ENCODE measurements around the gene FANCF. TPM values are rescaled to one million over a fixed set of nuclear protein-coding genes. Genes with fewer than 3 reads are reported as not detected.
A peak's percentile ranks its signal among the peaks of the same experiment; 100 is the strongest.
"Not testable (repeated sequence)": the region's sequence is repeated elsewhere in the genome, so short reads cannot be mapped to it uniquely, and the experiment has no call there.

FANCF gene, protein sequence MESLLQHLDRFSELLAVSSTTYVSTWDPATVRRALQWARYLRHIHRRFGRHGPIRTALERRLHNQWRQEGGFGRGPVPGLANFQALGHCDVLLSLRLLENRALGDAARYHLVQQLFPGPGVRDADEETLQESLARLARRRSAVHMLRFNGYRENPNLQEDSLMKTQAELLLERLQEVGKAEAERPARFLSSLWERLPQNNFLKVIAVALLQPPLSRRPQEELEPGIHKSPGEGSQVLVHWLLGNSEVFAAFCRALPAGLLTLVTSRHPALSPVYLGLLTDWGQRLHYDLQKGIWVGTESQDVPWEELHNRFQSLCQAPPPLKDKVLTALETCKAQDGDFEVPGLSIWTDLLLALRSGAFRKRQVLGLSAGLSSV
- 1 to 10 TPM; 4.5 to 5.1 TPM for total RNA-seq
- long read RNA-seq, transcript FANCF-201 (1 exons, 2,952 nt): major isoform, 16 of 16 reads
- long read RNA-seq, partial matches to known transcripts: 0 of 16 reads
- long read RNA-seq, other reads (novel, unspliced or antisense): 0 of 16 reads

DNA sequence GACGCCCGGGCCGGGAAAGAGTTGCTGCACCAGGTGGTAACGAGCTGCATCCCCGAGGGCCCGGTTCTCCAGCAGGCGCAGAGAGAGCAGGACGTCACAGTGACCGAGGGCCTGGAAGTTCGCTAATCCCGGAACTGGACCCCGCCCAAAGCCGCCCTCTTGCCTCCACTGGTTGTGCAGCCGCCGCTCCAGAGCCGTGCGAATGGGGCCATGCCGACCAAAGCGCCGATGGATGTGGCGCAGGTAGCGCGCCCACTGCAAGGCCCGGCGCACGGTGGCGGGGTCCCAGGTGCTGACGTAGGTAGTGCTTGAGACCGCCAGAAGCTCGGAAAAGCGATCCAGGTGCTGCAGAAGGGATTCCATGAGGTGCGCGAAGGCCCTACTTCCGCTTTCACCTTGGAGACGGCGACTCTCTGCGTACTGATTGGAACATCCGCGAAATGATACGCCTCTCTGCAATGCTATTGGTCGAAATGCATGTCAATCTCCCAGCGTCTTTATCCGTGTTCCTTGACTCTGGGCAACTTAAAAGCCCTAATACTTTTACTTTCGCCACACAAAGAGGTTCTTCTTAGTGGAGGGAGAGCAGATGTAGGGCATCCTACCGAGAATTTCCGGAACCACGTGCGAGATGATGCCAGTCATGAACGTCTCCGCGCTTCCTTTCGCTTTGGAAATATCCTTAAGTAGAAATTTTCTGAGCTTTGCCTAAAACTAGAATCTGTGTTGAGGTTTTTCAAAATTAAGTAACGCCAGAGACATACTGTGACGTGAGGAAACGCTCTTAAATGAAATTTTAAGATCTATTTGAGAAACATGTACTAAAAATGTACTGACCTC lies at the start of gene FANCF:
FANCF (minus strand) TSS at position 376 of the 840 bp plus-strand sequence; CDS start at position 363, 13 bp downstream.
- DNase-seq (peak; percentile 91), ATAC-seq (peak; percentile 99)
- intact Hi-C loops (cut with DNase I): no loop called here

DNA sequence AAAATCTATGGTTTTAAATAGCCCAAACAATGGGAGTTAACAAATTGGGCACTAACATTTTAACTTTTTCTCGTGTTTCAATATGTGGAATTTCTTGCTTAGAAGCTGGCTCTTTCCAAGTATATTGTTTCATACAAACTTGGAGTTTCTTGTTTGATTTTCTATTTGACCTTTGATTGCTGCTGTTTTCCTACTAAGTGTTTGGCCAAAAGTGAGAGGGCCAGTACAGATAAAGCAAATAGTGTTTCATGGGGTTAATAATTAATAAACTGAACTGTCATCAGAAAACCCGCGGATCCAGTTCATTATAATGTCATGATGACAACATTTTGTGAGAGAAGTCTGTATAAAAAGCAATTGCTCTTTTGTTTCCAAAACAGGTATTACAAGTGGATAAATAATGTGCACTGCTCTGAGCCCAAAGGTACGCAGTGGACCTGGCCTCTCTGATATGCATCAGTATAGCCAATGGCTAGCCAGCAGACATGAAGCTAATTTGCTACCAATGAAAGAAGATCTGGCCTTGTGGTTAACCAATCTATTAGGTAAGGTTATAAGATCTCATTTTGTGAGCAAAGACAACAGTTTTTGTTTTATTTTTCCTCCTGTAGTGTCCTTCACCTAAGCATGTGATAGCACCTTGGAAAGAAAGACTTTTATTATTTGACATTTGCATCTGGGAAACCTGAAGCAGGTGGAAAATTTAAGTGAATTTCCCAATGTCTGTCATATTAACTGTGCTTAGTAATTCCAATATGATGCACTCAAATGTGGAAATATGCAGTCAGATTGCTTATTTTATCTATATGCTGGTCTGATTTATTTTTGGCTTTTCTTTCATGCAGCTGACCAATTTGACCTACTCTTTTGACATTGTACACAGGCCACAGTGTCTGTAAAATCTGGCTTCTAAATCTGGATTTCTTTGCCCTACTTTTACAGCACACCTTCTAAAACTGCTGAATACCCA lies 49.1 kb upstream of the FANCF start:
- intact Hi-C loops (cut with DNase I): loop anchor here in 1 of 2 donors (10.0 kb wide), 1 partner anchor 110 kb away; no protein-coding TSS in a partner anchor
- no peak for DNase-seq
- ATAC-seq: no peak

DNA sequence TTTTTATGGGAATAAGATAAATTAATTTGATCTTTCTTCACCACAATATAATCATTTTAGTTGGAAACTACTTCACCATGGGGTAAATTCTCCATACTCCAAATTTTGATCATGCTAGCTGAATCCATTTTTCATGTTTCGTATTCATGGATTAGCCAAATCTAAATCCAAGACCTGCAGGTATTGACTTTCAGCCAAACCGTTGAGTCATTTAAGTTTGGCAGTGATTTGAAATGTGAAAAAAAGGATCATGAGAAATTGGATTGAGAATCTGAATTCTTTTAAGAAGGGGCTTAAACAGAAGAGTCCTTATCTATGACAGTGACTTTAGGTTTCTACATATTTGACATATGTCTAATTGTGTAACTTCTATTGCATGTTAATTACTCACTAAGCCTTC lies 46.1 kb upstream of the FANCF start:
- intact Hi-C loops (cut with DNase I): loop anchor here in 1 of 2 donors (10.0 kb wide), 1 partner anchor 113 kb away; no protein-coding TSS in a partner anchor
- DNase-seq (no peak), ATAC-seq (no peak)

DNA sequence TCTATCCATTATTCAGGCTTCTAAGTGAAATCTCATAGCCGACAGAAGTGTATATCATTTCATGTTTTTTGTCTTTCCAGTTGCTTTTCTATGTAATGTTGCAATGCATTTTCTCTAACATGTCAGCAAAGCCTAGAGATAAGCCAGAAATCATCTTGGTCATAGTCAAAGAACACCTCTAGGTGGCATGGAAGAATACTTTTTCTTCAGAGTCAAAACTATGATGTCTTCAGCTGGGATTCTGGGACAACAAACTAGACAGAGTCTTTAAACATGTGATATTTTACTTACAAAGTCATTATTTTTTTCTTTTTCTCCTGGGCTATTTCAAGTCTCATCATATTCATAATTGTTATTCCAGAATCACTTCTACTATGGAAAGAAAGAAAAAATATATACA lies 45.2 kb upstream of the FANCF start:
- no peak for DNase-seq
- no peak for ATAC-seq
- intact Hi-C loops (cut with DNase I): loop anchor here in 1 of 2 donors (10.0 kb wide), 1 partner anchor 114 kb away; no protein-coding TSS in a partner anchor

DNA sequence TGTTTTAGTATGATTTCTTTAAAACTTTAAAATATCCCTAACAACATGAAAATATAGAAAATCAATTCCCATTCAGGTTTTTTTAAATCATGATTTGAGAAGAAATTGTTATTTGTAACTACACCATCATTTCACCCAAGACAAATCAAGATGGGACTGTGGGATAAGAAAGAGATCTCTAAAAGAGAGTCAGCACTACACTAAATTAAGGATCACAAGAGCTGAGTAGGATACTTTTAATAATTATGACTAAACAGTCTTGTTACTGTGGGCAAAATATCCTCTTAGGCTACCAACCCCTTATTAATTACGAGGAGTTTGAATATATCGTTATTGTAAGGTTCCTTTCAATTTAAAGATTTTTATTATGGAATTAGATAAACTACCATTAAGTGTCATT lies 43.7 kb upstream of the FANCF start:
- intact Hi-C loops (cut with DNase I): no loop called here
- DNase-seq (no peak), ATAC-seq (no peak)

DNA sequence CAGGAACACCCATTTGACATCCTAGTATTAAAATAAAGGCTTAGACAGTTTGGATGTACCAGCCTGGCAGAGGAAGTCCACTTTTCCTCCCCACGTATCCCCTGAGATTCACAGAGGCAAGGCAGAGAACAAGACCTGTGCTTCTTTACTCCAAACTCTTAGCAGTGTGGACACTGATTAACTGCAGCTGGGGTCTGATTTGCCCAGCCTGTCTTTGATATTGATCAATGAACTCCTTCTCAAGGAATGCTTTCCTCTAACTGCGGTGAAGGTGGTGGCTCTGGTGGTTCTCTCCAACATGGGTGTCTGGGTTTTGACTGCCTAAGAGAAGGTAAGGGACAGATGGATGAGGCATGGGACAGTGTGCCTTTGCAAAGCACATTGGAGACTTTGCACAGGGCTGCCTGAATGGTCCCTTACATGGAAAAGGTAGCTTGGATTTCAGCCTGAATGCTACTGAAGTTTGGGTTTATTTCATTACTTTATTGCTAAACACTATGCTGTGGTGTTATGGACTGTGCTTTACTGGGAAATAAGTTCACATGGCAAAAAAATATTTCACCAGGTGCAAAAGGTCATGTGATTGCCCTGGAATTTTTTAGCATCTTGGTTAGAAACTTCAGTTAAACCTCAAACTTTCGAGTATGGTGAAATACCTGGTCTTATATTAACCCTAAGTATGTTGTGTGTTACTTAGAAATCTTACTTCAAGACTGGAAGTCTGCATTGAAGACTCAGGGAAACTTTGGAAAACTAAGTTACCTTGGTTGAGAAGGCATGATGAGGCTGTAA lies 42.6 kb upstream of the FANCF start:
- DNase-seq: no peak
- ATAC-seq: no peak
- intact Hi-C loops (cut with DNase I): no loop called here

DNA sequence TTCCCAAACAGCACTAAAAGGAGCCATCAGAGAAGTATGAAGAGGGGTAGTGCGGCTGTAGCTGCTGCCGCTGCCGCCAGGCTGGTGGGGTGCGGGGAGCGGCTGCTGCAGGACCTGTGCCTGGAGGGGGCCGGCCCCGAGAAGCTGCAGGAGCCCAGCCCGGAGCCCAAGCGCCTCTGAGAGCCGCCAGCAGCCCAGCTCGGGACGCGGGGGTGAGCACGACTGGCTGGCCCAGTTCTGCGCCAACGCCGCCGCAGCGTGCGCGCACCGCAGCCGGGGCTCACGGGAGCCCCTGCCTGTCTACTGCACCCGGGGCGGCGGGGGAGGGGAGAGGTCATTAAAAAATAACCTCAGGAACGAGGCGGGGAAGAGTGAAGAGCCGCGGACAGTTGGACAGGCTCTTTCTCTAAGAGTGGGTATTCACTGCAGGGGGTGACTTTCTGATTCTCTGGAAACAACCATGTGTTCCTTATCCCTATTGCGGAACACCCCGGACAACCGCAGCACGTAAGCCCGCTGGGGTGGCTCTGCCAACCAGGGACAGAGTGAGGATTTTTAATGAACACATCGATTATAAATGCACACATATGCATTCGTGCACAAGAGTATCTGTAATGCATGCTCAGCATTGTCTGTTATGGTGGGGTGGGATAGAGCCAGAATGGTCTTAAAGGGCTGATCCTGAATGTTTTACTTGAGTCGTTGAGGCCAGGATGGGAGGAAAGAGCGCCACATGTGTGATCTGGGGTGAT lies 41.2 kb upstream of the FANCF start:
- DNase-seq (peak; percentile 60), ATAC-seq (peak; percentile 94 to 97)
- intact Hi-C loops (cut with DNase I): no loop called here

DNA sequence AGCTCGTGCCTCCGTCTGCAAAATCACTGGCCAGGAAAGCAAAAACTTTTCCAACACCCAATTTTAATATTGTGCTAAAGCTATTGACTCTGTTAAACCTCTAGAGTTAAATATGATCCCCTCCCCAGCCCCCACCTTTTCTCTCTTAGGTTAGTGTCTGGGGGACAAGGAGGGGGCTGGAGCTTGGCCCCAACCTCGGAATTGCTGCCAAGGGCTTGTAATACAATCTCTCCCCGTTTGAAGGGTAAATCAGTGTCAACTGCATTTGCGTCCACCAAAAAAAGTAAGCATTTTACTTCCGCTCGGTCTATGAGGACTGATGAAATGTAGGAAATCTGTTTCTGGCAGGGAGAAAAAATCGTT lies 40.7 kb upstream of the FANCF start, which contains the start of gene GAS2:
GAS2 (plus strand) TSS at position 287 of the 363 bp plus-strand sequence. CDS start 8,259 bp downstream, outside the sequence.
- DNase-seq (no peak), ATAC-seq (peak; percentile 40 to 48)
- intact Hi-C loops (cut with DNase I): no loop called here

DNA sequence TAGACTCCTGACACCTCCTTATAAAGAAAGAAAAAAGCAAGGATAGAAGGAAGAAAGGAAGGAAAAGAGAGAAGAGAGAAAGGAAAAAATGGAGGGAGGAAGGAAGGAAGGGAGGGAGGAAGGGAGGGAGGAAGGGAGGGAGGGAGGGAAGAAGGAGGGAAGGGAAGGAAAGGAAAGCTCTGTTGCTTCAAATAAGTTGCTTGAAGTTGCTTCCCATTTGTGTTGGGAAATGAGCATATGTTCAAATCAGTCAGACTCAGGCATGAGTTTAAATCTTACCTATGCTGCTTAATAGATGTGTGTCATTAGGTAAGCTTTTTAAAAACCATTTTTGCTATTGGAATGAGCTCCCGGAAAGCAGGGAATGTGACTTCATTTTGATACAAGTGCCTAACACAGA lies 34.2 kb upstream of the FANCF start:
- intact Hi-C loops (cut with DNase I): no loop called here
- DNase-seq (no peak), ATAC-seq (no peak)

DNA sequence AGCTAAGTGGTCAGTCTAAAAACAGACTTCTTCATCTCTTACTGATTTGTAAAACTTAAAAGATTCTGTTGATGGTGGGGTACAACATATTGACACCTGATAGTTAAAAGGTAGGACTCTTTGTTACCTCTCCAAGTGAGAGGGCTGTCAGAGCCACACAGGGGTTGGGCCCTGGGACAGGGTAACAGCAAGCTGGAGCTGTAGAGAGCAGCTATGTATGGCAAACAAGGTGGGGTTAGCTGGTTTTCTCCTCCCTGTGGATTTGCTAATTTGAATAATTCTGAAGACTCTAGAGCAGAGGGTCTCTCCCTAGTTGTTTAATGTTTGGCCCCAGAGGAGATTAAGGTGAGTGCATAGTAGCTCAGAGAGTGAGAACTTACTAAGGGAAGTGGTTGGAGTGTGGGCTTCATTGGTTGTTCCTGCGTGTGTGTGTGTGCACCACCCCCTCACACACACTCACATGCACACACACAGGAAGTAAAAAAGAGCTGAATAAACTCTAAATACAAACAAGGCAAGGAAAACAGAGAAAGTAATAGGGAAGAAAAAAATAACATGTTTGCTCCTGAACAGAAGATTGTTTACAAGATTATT lies 31.6 kb upstream of the FANCF start:
- ATAC-seq: no peak
- no peak for DNase-seq
- intact Hi-C loops (cut with DNase I): no loop called here

DNA sequence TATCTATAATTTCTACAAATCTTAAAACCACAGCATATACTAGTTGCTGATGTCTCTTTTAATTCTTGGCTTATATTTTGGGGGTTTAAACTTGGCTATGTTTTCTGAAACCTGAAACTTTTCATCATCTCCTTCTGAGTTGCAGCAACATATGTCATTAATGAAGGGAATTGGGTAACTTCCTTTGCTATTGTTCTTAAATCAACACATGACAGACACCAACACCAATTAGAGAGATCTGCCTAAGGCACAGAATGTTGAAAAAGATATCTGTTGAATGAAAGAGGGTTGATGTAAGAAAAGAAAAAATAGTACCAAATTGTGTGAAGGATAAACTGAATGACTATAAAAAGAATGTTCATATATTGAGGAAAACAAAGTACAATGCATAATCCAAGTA lies 30.5 kb upstream of the FANCF start:
- intact Hi-C loops (cut with DNase I): no loop called here
- DNase-seq (no peak), ATAC-seq (no peak)

DNA sequence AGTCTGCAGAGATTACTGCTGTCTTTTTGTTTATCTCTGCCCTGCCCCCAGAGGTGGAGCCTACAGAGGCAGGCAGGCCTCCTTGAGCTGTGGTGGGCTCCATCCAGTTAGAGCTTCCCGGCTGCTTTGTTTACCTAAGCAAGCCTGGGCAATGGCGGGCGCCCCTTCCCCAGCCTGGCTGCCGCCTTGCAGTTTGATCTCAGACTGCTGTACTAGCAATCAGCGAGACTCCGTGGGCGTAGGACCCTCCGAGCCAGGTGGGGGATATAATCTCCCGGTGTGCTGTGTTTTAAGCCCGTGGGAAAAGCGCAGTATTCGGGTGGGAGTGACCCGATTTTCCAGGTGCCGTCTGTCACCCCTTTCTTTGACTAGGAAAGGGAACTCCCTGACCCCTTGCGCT lies 26.7 kb upstream of the FANCF start:
- intact Hi-C loops (cut with DNase I); ATAC-seq; DNase-seq: not testable (repeated sequence)

DNA sequence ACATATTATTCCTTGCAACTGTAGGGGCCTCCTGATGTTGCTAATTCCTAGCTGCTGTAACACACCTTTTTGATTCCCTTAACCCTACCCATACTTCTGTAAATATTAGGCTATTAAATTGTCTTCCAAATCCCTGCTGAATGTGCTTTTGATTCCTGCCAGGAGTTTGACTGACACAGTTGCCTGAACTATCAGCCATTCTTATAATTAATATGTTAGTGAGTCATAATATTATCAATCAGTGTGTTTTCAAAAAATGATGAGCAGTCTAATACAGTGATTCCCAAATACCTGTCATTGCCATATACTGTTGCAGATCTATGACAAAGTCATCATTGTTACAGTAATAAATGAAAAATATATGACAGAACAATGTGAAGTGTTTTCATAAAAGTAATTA lies 15.9 kb upstream of the FANCF start:
- intact Hi-C loops (cut with DNase I): no loop called here
- DNase-seq: no peak
- no peak for ATAC-seq

DNA sequence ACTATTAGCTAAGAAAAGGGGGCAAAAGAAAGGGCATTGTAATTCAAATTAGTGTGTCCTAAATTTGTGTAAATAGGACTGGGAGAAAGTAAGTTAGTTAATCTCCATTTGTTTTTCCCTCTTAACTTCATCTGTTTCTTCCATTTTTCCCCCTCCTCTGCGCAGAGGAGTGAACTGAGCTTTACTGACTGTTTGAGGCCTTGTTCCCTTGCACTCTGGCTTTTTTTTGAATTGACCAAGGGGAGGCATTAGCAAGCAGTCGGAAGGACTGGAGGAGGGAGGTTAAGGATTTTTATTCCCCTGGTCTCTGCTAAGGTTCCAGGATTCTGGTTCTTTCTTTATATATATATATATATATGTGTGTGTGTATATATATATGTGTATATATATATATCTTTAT lies 15.2 kb upstream of the FANCF start:
- intact Hi-C loops (cut with DNase I): no loop called here
- DNase-seq (no peak), ATAC-seq (no peak)

DNA sequence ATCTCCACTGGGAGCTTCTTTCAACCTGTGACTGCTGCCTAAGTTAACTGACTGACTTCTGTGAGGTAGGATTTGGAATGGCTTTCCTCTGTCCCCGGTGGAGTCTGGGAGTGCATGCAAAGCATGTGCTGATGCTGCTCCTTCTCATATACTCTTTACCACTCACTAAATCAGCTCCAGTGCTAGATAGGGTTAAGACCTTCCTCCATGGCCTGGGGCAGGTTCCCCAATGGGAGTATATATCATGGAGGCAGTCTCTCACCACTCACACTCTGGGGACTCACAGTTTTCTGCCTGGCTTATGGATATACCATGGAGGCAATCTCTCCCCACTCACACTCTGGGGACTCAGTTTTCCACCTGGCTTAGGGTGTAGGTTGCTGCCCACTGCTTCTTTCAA lies 10.1 kb upstream of the FANCF start:
- intact Hi-C loops (cut with DNase I): no loop called here

DNA sequence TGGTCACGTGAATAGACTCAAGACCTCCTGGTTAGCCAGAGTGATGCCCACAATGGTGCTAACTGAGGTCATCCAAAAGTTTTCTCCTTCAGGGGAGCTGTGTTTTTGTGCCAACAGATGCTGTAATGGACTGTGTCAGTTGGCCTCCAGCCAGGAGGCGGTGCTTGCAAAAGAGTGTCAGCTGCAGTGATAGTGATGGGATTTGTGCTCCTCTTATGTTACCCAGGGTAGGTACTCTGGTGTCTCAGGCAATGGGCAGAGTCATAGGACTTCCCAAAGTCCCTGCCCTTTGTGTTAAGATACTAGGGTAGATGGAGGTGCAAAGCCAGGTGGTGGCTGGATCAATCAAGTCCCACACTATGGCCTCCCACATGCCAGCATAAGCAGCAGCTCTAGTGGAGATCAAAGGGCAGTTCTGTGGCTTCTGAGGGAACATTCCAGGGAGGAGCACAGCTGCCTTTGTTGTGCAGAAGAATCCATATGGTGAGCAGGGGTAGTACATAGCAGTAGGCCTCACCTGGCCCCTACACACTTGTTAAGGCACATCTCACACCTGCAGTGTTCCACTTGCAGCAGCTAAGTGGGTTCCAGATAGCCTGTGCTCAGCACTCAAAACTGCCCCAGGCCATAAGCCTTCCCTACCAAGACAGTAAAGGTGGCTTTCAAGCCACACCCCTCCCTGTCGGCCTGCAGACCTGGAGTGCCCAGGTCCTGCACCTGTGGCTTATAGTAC lies 9.4 kb upstream of the FANCF start:
- intact Hi-C loops (cut with DNase I): no loop called here
- DNase-seq: no peak
- ATAC-seq: peak in 1 of 2 donors; percentile 45

More for the DNA sequence above, 10.1 kb upstream of the FANCF start:
- ATAC-seq (no peak), DNase-seq (no peak)
